ENCODE results near the gene SFSWAP.

DNA sequence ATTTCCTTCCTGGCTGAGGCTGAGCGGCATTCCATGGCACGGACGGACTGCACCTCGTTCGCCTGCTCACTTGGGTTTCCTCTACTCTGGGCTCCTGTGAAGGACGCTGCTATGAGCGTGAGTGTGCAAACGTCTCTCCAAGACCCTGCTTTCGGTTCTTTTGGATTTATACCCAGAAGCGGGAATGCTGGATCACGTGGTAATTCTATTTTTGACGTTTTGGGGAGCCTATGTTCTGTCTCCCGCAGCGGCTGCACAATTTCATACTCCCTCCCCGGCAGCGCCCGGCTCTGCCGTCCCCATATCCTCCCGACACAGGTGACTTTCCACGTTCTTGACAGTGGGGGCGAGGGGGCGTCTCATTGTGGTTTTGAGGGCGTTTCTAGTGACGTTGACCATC lies 137.9 kb downstream of the SFSWAP start:
- no peak for TF ChIP-seq SMARCC2 (IDR thresholded peaks at IDR 0.05)
- TF ChIP-seq MAX (IDR thresholded peaks at IDR 0.05): no peak
- no peak for TF ChIP-seq CTCF (CRISPR knock-in tag; IDR thresholded peaks at IDR 0.05)
- no peak for TF ChIP-seq TARDBP (CRISPR knock-in tag; IDR thresholded peaks at IDR 0.05)
- no peak for TF ChIP-seq TAF1 (CRISPR knock-in tag; IDR thresholded peaks at IDR 0.05)
- TF ChIP-seq ZNF274 (CRISPR knock-in tag; IDR thresholded peaks at IDR 0.05): no peak
- TF ChIP-seq, protein P1, sequence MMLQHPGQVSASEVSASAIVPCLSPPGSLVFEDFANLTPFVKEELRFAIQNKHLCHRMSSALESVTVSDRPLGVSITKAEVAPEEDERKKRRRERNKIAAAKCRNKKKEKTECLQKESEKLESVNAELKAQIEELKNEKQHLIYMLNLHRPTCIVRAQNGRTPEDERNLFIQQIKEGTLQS (CRISPR knock-in tag; IDR thresholded peaks at IDR 0.05): no peak
- no peak for TF ChIP-seq MXI1 (IDR thresholded peaks at IDR 0.05; ENCODE audit: borderline replicate concordance, low read depth, low read length)
- TF ChIP-seq POLR2AphosphoS2 (IDR thresholded peaks at IDR 0.05; ENCODE audit: low read depth, low read length): no peak
- no peak for TF ChIP-seq SIN3A (IDR thresholded peaks at IDR 0.05; ENCODE audit: borderline replicate concordance, low read depth, low read length)
